Aorta (tissue), 5 donors: ENCODE data around the gene C2orf72. TPM values are rescaled to one million over a fixed set of nuclear protein-coding genes. Genes with fewer than 3 reads are reported as not detected.
"Not testable (repeated sequence)": the region's sequence is repeated elsewhere in the genome, so short reads cannot be mapped to it uniquely, and the experiment has no call there.

Source experiments
- ATAC-seq: fragments of 200-7000 bp; cut with Tn5 transposase; one replicate; pipeline ENCODE4 v1.9.1; 2022; ENCODE audit warnings: moderate library complexity; ENCODE audit not compliant: low FRiP score
- DNase-seq, 2 donors: peaks; one replicate each; pipeline ENCODE4 v3.0.0-alpha.2; 2020
- H3K27ac ChIP-seq, 2 donors: one replicate each; pipeline ENCODE4 v1.5.1; 2013; ENCODE audit warnings: low read length in 2 of 2, mild to moderate bottlenecking in 2 of 2, moderate library complexity in 2 of 2, control low read depth in 1 of 2, inconsistent platforms in 1 of 2, low read depth in 1 of 2
- H3K27me3 ChIP-seq, 2 donors: one replicate each; pipeline ENCODE4 v1.6.1; 2013; ENCODE audit warnings: control low read depth in 1 of 2, low read length in 1 of 2, mild to moderate bottlenecking in 1 of 2, moderate library complexity in 1 of 2; ENCODE audit not compliant: insufficient read depth in 2 of 2, control insufficient read depth in 1 of 2
- H3K36me3 ChIP-seq, 2 donors: one replicate each; pipeline ENCODE4 v1.6.1; 2013; ENCODE audit warnings: control low read depth in 1 of 2, low read length in 1 of 2, mild to moderate bottlenecking in 1 of 2; ENCODE audit not compliant: insufficient read depth in 2 of 2, control insufficient read depth in 1 of 2
- H3K4me1 ChIP-seq, 2 donors: one replicate each; pipeline ENCODE4 v1.6.1; 2013; ENCODE audit warnings: low read length in 2 of 2, control low read depth in 1 of 2, mild to moderate bottlenecking in 1 of 2, moderate library complexity in 1 of 2; ENCODE audit not compliant: insufficient read depth in 2 of 2, control insufficient read depth in 1 of 2
- H3K4me3 ChIP-seq, 2 donors: one replicate each; pipeline ENCODE4 v1.5.1; 2013; ENCODE audit warnings: low read length in 2 of 2, control low read depth in 1 of 2, mild to moderate bottlenecking in 1 of 2
- H3K9me3 ChIP-seq: one replicate; pipeline ENCODE4 v1.6.1; 2013; ENCODE audit warnings: mild to moderate bottlenecking, low read length; ENCODE audit not compliant: control insufficient read depth
- WGBS, 2 donors: extraction: QIAGEN DNeasy Blood & Tissue Kit; methylation state at CpG; one replicate each; pipeline ENCODE4 v1.1.7; 2013; 5-methylcytosine and 5-hydroxymethylcytosine counted together
- intact Hi-C, 2 donors: fragments of 100-400 bp; cut with DNase I; formaldehyde crosslinking; loops; one replicate each; pipeline versions ENCODE4 v1.14.2 to v1.15.0; 2022
- polyA plus RNA-seq, 2 donors: library from polyadenylated mRNA; stranded (reverse); fragments of 200-250 nt; gene quantifications; one replicate each; pipeline ENCODE4 v1.2.3, GENCODE V29; 2013
- total RNA-seq, 2 donors: library from RNA; stranded (reverse); fragmentation: NEBNext Ultra II Directional; extraction: Animal tissue kit (Norgen Biotek cat#: 25700); gene quantifications; one replicate each; pipeline ENCODE4 v1.2.1, GENCODE V29; 2021
- donor health status: healthy with polysubstance abuse.
- donor health status: Bipolar disorder and iron deficiency.
- donor health status: DM: no; HTN: no; CAD: no.
- donor health status: DM: no; HTN: no; CAD: no.
- donor health status: DM: yes; HTN: yes; CAD: no.

Gene C2orf72
- total and polyA plus RNA-seq, 4 donors, result 0.13 to 2.4 (median 0.15) TPM; not detected in 1

- ATAC-seq, result no peak
- H3K9me3 ChIP-seq, result no peaks in the 10 kb centered on the region
- H3K4me3 ChIP-seq, result no peak overlapping the region
- WGBS, 2 donors, result 65 to 71% methylated on average over 24 of the region's 24 CpGs
- no peaks in the 10 kb centered on the region for H3K27me3 ChIP-seq
- H3K4me1 ChIP-seq, result no peaks in the 10 kb centered on the region
- H3K27ac ChIP-seq, result no peak overlapping the region
- no peaks in the 10 kb centered on the region for H3K36me3 ChIP-seq
- intact Hi-C loops, result no loop called here
- DNase-seq, result no peak
Measured at GRCh38 chr2:231000211-231000904, 37.0 kb upstream of the C2orf72 start.

DNA sequence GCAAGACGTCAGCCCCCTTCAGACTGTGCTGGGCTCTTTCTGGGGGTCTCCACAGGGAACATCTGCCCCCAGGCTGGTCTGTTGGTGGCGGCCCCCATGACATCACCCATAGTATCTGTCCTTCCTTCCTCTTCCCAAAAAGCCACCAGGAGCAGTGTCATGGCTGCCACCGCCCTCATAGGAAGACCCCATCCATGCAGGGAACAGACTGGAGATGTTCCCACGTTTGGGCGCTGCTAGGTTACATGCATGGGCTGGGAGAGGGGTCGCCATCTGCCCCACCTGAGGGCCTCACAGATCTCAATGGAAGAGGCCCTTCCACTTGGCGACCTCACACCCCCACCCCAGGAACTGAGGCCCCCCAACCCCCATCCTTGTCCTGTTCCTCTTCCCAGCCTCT, 36.3 kb upstream of the C2orf72 start:
- Histone ChIP-seq H3K36me3 (no peaks in the 10 kb centered on the region), H3K4me1 (no peaks in the 10 kb centered on the region), H3K27ac (no peak overlapping the region), H3K9me3 (no peaks in the 10 kb centered on the region), H3K27me3 (no peaks in the 10 kb centered on the region), H3K4me3 (no peak overlapping the region)
- 84 to 90% methylated on average over 7 of the region's 7 CpGs for WGBS, 2 donors
- intact Hi-C loops, result no loop called here
- DNase-seq, result no peak
- ATAC-seq, result no peak

DNA sequence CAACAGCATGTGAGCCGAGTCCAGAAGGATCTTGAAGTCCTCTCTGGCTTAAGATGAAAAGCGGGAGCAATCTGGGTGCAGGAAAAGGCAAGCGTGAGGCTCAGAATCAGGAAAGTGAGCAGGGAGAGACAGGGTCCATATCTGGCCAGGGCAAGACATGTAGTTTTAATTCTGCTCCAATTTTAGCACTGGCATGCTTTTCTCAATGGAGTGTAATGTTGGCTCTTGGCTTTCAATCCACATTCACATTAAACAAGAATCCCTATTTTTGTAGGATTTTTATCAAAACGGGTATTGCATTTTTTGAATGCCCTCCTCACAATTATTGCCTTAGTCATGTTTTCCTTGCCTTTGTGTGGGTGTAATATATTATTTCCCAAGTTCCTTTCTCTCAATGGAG, 35.4 kb upstream of the C2orf72 start:
- intact Hi-C loops, result no loop called here
- DNase-seq (no peak), ATAC-seq (no peak)
- Histone ChIP-seq H3K27me3 (no peaks in the 10 kb centered on the region), H3K4me1 (no peaks in the 10 kb centered on the region), H3K27ac (no peak overlapping the region), H3K4me3 (no peak overlapping the region), H3K9me3 (no peaks in the 10 kb centered on the region), H3K36me3 (no peaks in the 10 kb centered on the region)
- WGBS, 2 donors, result 3 to 7% methylated on average over 4 of the region's 4 CpGs

DNA sequence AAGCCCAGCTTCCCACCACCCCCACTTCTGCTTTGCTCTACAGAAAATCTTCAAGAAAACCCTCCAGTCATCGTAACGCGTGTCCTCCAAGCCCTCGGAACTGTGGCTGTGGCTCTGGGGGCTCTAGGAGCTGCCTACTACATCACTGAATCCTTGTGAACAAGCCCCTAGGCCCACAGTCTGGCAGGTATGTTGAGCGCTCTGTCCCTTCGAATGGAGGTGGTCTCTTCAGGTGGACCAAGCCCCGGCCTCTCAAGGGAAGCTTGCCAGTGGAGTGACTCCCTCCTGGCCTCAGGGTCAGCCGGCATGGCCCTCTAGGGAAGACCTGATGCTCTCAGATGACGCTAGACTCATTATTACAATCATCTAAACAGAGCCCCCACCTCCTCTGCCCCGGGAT, 34.7 kb upstream of the C2orf72 start:
- no peak for ATAC-seq
- 91 to 92% methylated on average over 10 of the region's 10 CpGs for WGBS, 2 donors
- Histone ChIP-seq H3K27me3 (no peaks in the 10 kb centered on the region), H3K4me3 (no peak overlapping the region), H3K27ac (no peak overlapping the region), H3K36me3 (no peaks in the 10 kb centered on the region), H3K9me3 (no peaks in the 10 kb centered on the region), H3K4me1 (no peaks in the 10 kb centered on the region)
- DNase-seq, result no peak
- intact Hi-C loops, result no loop called here

DNA sequence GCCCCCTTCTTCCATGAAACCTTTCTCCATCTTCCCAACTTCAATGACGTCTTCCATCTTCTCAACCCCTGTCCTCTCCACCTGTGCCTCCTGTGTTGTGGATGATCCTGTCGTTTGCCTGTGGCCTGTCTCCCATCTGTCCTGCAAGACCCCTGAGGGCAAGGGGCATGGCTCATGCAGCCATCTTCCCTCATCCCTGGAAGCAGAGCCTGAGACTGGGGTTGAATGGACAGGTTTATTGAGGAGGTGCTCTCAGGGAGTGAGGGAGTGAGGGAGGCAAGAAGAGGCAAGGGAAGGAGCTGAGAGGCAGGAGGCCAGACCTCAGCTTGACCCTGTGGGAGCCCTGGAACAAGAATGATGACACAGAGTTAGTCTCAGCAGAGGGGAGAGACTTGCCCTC, 34.1 kb upstream of the C2orf72 start:
- Histone ChIP-seq H3K4me3 (no peak overlapping the region), H3K9me3 (no peaks in the 10 kb centered on the region), H3K27me3 (no peaks in the 10 kb centered on the region), H3K4me1 (no peaks in the 10 kb centered on the region), H3K27ac (no peak overlapping the region), H3K36me3 (no peaks in the 10 kb centered on the region)
- intact Hi-C loops, result no loop called here
- no peak for DNase-seq
- 95 to 96% methylated on average over 2 of the region's 2 CpGs for WGBS, 2 donors
- no peak for ATAC-seq

GRCh38 chr2:231004930-231005329, 32.4 kb upstream of the C2orf72 start:
- H3K4me3 ChIP-seq, H3K27ac ChIP-seq, DNase-seq, H3K9me3 ChIP-seq, intact Hi-C loops, H3K36me3 ChIP-seq, ATAC-seq, H3K27me3 ChIP-seq, H3K4me1 ChIP-seq: not testable (repeated sequence)

DNA sequence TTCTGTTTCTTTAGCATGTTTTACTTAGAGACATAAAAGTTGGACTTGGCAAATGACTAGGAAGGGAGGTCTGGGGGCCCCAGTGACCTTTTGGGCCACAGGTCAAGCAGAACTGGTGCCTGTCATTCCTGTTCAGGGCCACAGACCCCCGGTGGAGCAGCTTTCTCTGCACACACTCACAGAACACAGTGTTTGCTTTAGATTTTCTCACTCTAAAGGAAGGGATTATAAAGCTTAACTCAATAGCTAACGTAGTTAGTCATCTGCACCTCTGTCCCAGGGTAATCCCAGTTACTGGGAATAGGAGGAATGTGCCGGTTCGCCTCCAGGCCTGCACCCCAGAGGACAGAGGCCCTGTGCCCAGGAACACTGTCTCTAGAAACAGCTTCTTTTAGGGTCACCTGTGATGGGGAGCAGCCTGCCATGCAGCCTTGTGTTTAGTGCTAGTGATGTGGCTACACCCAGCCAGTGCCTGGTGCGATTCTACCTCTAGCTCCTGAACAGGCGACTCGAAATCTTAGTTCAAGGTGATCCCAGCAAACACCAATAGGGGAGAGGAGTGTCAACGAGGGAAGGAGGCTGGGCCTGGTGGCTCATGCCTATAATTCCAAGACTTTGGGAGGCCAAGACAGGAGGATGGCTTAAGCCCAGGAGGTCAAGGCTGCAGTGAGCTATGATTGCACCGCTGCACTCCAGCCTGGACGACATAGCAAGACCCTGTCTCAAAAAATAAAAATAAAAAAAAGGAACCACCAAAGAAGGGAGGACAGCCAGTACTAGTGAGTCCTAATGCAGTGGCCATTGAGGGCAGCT, 29.8 kb upstream of the C2orf72 start:
- Histone ChIP-seq H3K4me1 (no peaks in the 10 kb centered on the region), H3K9me3 (no peaks in the 10 kb centered on the region), H3K4me3 (no peak overlapping the region), H3K36me3 (no peaks in the 10 kb centered on the region), H3K27me3 (no peaks in the 10 kb centered on the region), H3K27ac (no peak overlapping the region)
- 67% methylated on average over 10 of the region's 10 CpGs for WGBS, 2 donors
- intact Hi-C loops, result no loop called here
- DNase-seq, result no peak
- ATAC-seq, result no peak

GRCh38 chr2:231008131-231008530, 29.2 kb upstream of the C2orf72 start:
- WGBS, 2 donors, result 93 to 96% methylated on average over 6 of the region's 6 CpGs
- Histone ChIP-seq H3K9me3 (no peaks in the 10 kb centered on the region), H3K36me3 (no peaks in the 10 kb centered on the region), H3K4me1 (no peaks in the 10 kb centered on the region), H3K27ac (no peak overlapping the region), H3K4me3 (no peak overlapping the region), H3K27me3 (no peaks in the 10 kb centered on the region)
- DNase-seq, result no peak
- intact Hi-C loops, result no loop called here
- ATAC-seq, result peak; percentile 23
